Upper lobe of right lung (tissue), 1 donor: Measurements from ENCODE around the gene SPDYE16. TPM values are rescaled to one million over a fixed set of nuclear protein-coding genes. Genes with fewer than 3 reads are reported as not detected.
"Not testable (repeated sequence)": the region's sequence is repeated elsewhere in the genome, so short reads cannot be mapped to it uniquely, and the experiment has no call there.

ENCODE experiments used
- ATAC-seq: fragments of 200-7000 bp; cut with Tn5 transposase; one replicate; pipeline ENCODE4 v1.9.1; 2020; ENCODE audit warnings: mild to moderate bottlenecking, moderate library complexity
- DNase-seq: peaks from one replicate; pipeline ENCODE4 v3.0.0-alpha.2; 2020
- H3K27ac ChIP-seq: fragments of 200-600 bp; one replicate; pipeline ENCODE4 v1.8.0; 2022
- H3K27me3 ChIP-seq: fragments of 200-600 bp; one replicate; pipeline ENCODE4 v1.8.0; 2022; ENCODE audit warnings: mild to moderate bottlenecking
- H3K36me3 ChIP-seq: fragments of 200-600 bp; one replicate; pipeline ENCODE4 v1.8.0; 2022
- H3K4me1 ChIP-seq: fragments of 200-600 bp; one replicate; pipeline ENCODE4 v1.8.0; 2022
- H3K4me3 ChIP-seq: fragments of 200-600 bp; one replicate; pipeline ENCODE4 v1.8.0; 2022; ENCODE audit warnings: mild to moderate bottlenecking
- H3K9me3 ChIP-seq: fragments of 200-600 bp; one replicate; pipeline ENCODE4 v1.8.0; 2022
- intact Hi-C: fragments of 100-400 bp; cut with DNase I; formaldehyde crosslinking; loops from one replicate; pipeline ENCODE4 v1.11.0; 2022
- total RNA-seq: library from RNA; stranded (reverse); fragmentation: NEBNext Ultra II Directional; extraction: Animal tissue kit (Norgen Biotek cat#: 25700); gene quantifications from one replicate; pipeline ENCODE4 v1.2.1, GENCODE V29; 2021
- donor health status: DM: no; HTN: yes; CAD: no; lungs with severe emphysema.

Gene SPDYE16
- total RNA-seq, 1 donor from 2014 or later, result 0.90 TPM

DNA sequence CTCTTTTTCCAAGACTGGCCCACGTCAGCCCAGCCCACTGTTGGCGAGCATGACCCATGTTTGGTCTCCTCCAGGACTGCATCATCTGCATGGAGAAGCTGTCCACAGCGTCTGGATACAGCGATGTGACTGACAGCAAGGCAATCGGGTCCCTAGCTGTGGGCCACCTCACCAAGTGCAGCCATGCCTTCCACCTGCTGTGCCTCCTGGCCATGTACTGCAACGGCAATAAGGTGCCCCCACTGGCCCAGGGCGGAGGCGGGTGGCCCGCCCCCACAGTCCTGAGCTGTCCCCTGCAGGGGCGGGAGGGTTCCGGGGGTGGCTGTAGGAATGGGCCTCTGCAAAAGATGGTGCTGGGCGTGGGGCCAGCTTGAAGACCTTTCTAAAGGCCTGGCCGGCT is 40.9 kb downstream of the SPDYE16 start:
- not testable (repeated sequence) for DNase-seq

GRCh38 chr7:76499924-76500241 is 43.2 kb downstream of the SPDYE16 start:
- H3K4me1 ChIP-seq, intact Hi-C loops, H3K36me3 ChIP-seq, H3K4me3 ChIP-seq, DNase-seq, H3K27ac ChIP-seq, H3K9me3 ChIP-seq, H3K27me3 ChIP-seq: not testable (repeated sequence)
- peak; percentile 17 for ATAC-seq

More for the DNA sequence above, 40.9 kb downstream of the SPDYE16 start:
- intact Hi-C loops, H3K4me3 ChIP-seq, H3K27ac ChIP-seq, H3K9me3 ChIP-seq, ATAC-seq, H3K4me1 ChIP-seq, H3K27me3 ChIP-seq: not testable (repeated sequence)
- peaks cover 14% of the 10 kb centered on the region for H3K36me3 ChIP-seq

DNA sequence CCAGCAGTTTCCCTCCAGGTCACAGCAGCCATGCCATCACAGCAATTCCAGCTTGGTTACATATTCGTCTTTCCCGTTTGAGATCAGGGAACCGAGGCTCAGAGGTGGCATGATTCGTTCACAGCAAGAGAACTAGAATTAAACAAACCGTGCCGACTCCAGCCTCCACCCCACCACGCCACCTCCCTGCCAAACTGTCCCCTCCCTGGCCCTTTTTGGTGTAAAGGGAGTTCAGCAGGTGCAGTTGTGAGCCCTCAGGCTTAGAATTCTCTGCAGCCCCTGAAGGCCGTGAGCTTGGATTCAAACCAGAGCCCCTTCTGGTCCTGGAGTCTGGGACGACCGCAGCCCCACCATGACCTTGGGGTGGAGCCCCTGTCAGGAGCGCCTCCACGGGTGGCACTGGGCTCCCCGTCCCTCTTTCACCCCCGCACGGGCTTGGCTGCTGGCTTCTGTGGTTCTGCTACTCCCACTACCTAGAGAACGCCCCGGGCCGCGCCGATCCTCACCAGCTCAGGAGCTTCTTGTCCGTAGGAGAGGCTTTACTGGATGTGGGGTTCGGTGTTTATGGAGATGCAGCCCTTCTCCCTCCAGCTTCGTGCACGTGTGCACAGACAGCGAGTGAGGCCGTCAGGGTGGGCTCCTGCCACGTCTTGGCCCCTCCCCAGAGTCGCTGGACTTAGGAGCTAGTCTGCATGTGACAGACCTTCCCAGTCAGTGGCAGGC is 43.7 kb downstream of the SPDYE16 start:
- intact Hi-C loops, ATAC-seq, H3K4me1 ChIP-seq, H3K27me3 ChIP-seq, H3K4me3 ChIP-seq, H3K27ac ChIP-seq, DNase-seq, H3K9me3 ChIP-seq, H3K36me3 ChIP-seq: not testable (repeated sequence)

DNA sequence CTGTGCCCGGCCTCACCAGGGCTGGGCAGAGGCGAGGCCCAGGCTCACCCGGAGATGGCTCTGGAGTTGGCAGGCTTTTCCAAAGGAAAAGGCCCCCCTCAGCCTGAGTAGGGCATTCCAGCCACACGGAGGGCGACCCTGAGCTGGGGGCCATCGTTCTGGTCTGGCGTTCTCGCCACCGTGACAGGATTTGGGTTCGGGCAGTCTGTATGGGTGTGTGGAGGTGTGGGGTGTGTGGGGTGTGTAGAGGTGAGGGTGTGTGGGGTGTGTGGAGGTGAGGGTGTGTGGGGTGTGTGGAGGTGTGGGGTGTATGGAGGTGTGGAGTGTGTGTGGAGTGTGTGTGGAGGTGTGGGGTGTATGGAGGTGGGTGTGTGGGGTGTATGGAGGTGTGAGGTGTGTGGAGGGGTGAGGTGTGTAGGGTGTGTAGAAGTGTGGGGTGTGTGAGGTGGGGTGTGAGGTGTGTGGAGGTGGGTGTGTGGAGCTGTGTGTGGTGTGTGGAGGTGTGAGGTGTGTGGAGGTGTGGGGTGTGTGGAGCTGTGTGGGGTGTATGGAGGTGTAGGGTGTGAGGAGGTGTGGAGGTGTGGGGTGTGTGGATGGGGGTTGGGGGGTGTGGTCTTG is 44.4 kb downstream of the SPDYE16 start:
- intact Hi-C loops, H3K27ac ChIP-seq, H3K27me3 ChIP-seq, H3K4me1 ChIP-seq, DNase-seq, H3K9me3 ChIP-seq, ATAC-seq, H3K4me3 ChIP-seq, H3K36me3 ChIP-seq: not testable (repeated sequence)

- intact Hi-C loops, result not testable (repeated sequence)
These were observed 45.0 kb downstream of the SPDYE16 start for GRCh38 chr7:76497918-76498582.

DNA sequence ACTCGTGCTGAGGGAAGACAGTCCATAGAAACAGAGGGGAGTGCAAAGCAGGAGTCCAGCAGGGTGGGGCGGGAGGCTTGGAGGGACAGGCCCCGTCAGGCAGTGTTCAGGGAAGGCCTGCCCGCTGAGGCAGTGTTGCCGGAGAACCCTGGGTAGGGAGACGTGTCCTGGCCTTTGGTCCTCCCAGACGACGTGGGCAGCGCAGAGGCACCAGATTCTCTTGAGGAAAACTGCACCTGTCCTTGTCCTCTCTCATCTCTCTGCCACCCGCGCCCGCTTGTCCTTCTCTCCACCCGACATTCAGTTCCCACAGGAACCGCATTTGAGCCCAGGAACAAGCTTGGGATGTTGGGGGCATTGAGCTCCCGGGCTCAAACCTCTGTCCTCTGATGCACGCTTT is 47.4 kb downstream of the SPDYE16 start:
- ATAC-seq, H3K9me3 ChIP-seq, DNase-seq: not testable (repeated sequence)

More at GRCh38 chr7:76497918-76498582, 45.0 kb downstream of the SPDYE16 start:
- not testable (repeated sequence) for H3K27ac ChIP-seq, ATAC-seq, H3K9me3 ChIP-seq, H3K4me1 ChIP-seq, H3K27me3 ChIP-seq, H3K36me3 ChIP-seq, DNase-seq, H3K4me3 ChIP-seq

GRCh38 chr7:76492139-76492538 is 51.0 kb downstream of the SPDYE16 start:
- H3K36me3 ChIP-seq, H3K4me3 ChIP-seq, H3K27ac ChIP-seq, H3K27me3 ChIP-seq, ATAC-seq, H3K9me3 ChIP-seq, intact Hi-C loops, H3K4me1 ChIP-seq, DNase-seq: not testable (repeated sequence)

More for the DNA sequence above, 47.4 kb downstream of the SPDYE16 start:
- H3K27me3 ChIP-seq, intact Hi-C loops, H3K36me3 ChIP-seq, H3K27ac ChIP-seq, H3K4me3 ChIP-seq, H3K4me1 ChIP-seq: not testable (repeated sequence)

DNA sequence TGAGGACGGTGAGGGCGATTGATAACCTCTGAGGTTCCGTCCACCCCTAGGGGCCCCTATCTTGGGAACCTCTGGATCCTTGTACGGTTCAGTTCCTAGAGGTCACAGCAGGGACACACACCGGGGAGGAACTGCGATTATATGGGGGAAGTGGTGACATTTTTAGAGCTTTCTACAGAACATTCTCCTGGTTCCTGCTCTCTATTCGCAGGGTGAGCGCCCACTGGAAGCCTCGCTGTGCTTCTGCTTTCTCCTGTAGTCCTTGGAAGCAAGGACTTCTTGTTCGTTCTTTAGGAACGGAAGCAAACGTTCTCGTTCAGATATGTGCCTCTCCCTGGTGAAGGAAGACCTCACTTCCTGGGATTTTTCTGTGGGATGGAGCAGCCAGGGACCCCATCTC is 55.1 kb downstream of the SPDYE16 start:
- DNase-seq, H3K36me3 ChIP-seq, H3K4me1 ChIP-seq, H3K27ac ChIP-seq, H3K27me3 ChIP-seq, H3K9me3 ChIP-seq, H3K4me3 ChIP-seq, intact Hi-C loops: not testable (repeated sequence)
- ATAC-seq, result peak; percentile 81

- H3K36me3 ChIP-seq, H3K27ac ChIP-seq, H3K4me1 ChIP-seq, H3K4me3 ChIP-seq, H3K27me3 ChIP-seq, DNase-seq, intact Hi-C loops, H3K9me3 ChIP-seq: not testable (repeated sequence)
- ATAC-seq, result peak; percentile 45
These were observed 56.5 kb downstream of the SPDYE16 start for GRCh38 chr7:76486618-76487017.

GRCh38 chr7:76485822-76486610 is 57.1 kb downstream of the SPDYE16 start:
- DNase-seq, H3K4me1 ChIP-seq, intact Hi-C loops, H3K9me3 ChIP-seq, H3K27me3 ChIP-seq, H3K27ac ChIP-seq, H3K4me3 ChIP-seq: not testable (repeated sequence)
- ATAC-seq, result peak; percentile 3
- H3K36me3 ChIP-seq, result peaks cover 11% of the 10 kb centered on the region

- H3K4me3 ChIP-seq, H3K4me1 ChIP-seq, intact Hi-C loops, H3K9me3 ChIP-seq, DNase-seq, ATAC-seq, H3K27ac ChIP-seq, H3K27me3 ChIP-seq: not testable (repeated sequence)
- H3K36me3 ChIP-seq, result peaks cover 19% of the 10 kb centered on the region
These were observed 58.6 kb downstream of the SPDYE16 start for GRCh38 chr7:76484456-76484855.

GRCh38 chr7:76483081-76483480 is 60.0 kb downstream of the SPDYE16 start:
- H3K27me3 ChIP-seq, H3K4me3 ChIP-seq, intact Hi-C loops, H3K27ac ChIP-seq, DNase-seq, H3K4me1 ChIP-seq, H3K9me3 ChIP-seq, ATAC-seq: not testable (repeated sequence)
- peaks cover 19% of the 10 kb centered on the region for H3K36me3 ChIP-seq

GRCh38 chr7:76482660-76483059 is 60.4 kb downstream of the SPDYE16 start:
- ATAC-seq, H3K4me1 ChIP-seq, H3K27ac ChIP-seq, H3K9me3 ChIP-seq, DNase-seq, intact Hi-C loops, H3K27me3 ChIP-seq, H3K4me3 ChIP-seq: not testable (repeated sequence)
- H3K36me3 ChIP-seq, result peaks cover 19% of the 10 kb centered on the region
